SH-SY5Y (cell line): ENCODE results near the gene LRMDA.

Experiments
- GATA2 ChIP-seq: IDR thresholded peaks from 2 replicates; pipeline ENCODE4 v1.6.1; 2011; ENCODE audit warnings: mild to moderate bottlenecking, low read depth, low read length
- GATA3 ChIP-seq: IDR thresholded peaks from 2 replicates; pipeline ENCODE4 v1.6.1; 2011; ENCODE audit warnings: low read depth, mild to moderate bottlenecking, low read length, moderate library complexity

DNA sequence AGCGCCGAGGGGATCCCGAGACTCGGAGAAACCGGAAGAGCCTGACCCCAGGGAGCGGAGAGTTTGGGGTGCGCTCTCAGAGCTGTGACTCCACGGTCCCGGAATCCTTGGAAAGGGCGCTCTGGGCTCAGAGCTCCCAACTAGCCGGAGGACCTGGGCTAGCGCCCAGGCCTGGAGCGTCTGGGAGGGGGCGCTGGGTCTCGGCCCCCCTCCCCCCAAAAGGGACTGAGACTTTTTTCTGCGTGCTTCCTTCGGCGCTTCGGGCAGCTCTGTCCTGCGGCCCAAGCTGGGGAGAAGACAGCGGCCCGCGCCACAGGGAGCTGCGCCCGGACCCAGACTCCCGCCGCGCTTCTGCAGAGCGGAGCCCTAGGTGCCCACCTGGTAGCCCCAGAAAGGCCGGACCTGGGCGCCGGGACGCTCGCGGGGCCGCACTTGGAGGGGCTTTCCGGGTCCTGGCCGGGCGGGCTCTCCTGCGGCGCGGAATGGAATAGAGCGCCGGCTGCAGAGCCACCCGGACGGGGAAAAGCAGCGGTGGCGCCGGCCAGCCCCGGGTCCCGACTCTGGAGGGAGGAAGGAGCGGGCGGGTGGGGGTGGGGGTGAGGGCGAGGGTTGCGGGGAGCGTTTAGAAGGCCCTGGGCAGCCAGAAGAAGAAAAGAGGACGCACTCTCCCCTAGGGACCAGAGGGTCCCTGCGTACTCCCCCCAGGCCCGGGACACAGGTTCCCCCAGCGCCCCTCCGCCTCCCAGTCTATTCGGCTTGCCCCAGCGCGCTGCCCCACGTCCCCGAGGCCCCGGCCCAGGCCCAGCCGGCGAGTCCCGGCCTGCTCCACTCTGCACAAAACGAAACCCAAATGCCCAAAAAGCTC, 34.6 kb upstream of the LRMDA start:
- TF ChIP-seq GATA3 (no peak), GATA2 (no peak)
